ENCODE results near the gene NME4. TPM values are rescaled to one million over a fixed set of nuclear protein-coding genes. Genes with fewer than 3 reads are reported as not detected.
"Not testable (repeated sequence)": the region's sequence is repeated elsewhere in the genome, so short reads cannot be mapped to it uniquely, and the experiment has no call there.

The NME4 gene
- total and polyA plus RNA-seq, 8 donors, result 72.3 to 199 (median 158) TPM

GRCh38 chr16:376817-377418 lies 20.1 kb upstream of the NME4 start:
- H3K27me3 ChIP-seq, result no peaks in the 10 kb centered on the region
- ATAC-seq, result no peak
- no peaks in the 10 kb centered on the region for H3K9me3 ChIP-seq
- no peak overlapping the region for H3K4me3 ChIP-seq
- intact Hi-C loops (cut with DNase I), result no loop called here
- no peak for TF ChIP-seq CTCF (IDR thresholded peaks at IDR 0.05)
- peaks cover 0 to 59% of the 10 kb centered on the region in 2 donors for H3K36me3 ChIP-seq
- DNase-seq, result peak in 1 of 4 donors; percentile 65
- peaks cover 18 to 25% of the 10 kb centered on the region in 2 donors for H3K4me1 ChIP-seq
- H3K27ac ChIP-seq, result no peak overlapping the region

- peak in 1 of 4 donors; percentile 82 for DNase-seq
- TF ChIP-seq CTCF (IDR thresholded peaks at IDR 0.05), result no peak
- H3K27ac ChIP-seq, result no peak overlapping the region
- no peaks in the 10 kb centered on the region for H3K27me3 ChIP-seq
- no peaks in the 10 kb centered on the region for H3K9me3 ChIP-seq
- H3K4me1 ChIP-seq, result peaks cover 18 to 25% of the 10 kb centered on the region in 2 donors
- no peak for ATAC-seq
- no peak overlapping the region for H3K4me3 ChIP-seq
- intact Hi-C loops (cut with DNase I), result no loop called here
- H3K36me3 ChIP-seq, result peaks cover 0 to 54% of the 10 kb centered on the region in 2 donors
Observed at GRCh38 chr16:377419-377951, 19.5 kb upstream of the NME4 start.

- ATAC-seq; intact Hi-C loops (cut with DNase I); H3K4me3 ChIP-seq; H3K27ac ChIP-seq; H3K27me3 ChIP-seq; H3K9me3 ChIP-seq; DNase-seq: not testable (repeated sequence)
- peaks cover 18 to 32% of the 10 kb centered on the region in 2 donors for H3K4me1 ChIP-seq
- peaks cover 0 to 46% of the 10 kb centered on the region in 2 donors for H3K36me3 ChIP-seq
Observed at GRCh38 chr16:378113-378820, 18.7 kb upstream of the NME4 start.

GRCh38 chr16:378821-379182 lies 18.2 kb upstream of the NME4 start:
- ATAC-seq, result no peak
- intact Hi-C loops (cut with DNase I), result no loop called here
- H3K4me1 ChIP-seq, result peaks cover 18 to 37% of the 10 kb centered on the region in 2 donors
- no peak overlapping the region for H3K27ac ChIP-seq
- no peak for TF ChIP-seq CTCF (IDR thresholded peaks at IDR 0.05)
- H3K9me3 ChIP-seq, result no peaks in the 10 kb centered on the region
- no peaks in the 10 kb centered on the region for H3K27me3 ChIP-seq
- H3K36me3 ChIP-seq, result peaks cover 0 to 40% of the 10 kb centered on the region in 2 donors
- no peak overlapping the region for H3K4me3 ChIP-seq
- DNase-seq, result no peak

GRCh38 chr16:379183-379960 lies 17.6 kb upstream of the NME4 start:
- Histone ChIP-seq H3K4me1 (peaks cover 18 to 43% of the 10 kb centered on the region in 2 donors), H3K4me3 (peak overlapping the region in 1 of 2 donors; percentile 77), H3K27ac (peak overlapping the region; percentile 46 to 54), H3K27me3 (no peaks in the 10 kb centered on the region), H3K36me3 (peaks cover 0 to 35% of the 10 kb centered on the region in 2 donors), H3K9me3 (no peaks in the 10 kb centered on the region)
- TF ChIP-seq CTCF (IDR thresholded peaks at IDR 0.05), result no peak
- peak in 3 of 4 donors; percentile 87 to 90 (median 88) for DNase-seq
- intact Hi-C loops (cut with DNase I), result no loop called here
- peak; percentile 78 for ATAC-seq
